GM21447 (cell line): Measurements from ENCODE around the gene DNTT.

ENCODE experiments used
- ATAC-seq: cut with Tn5 transposase; IDR thresholded peaks from one replicate; pipeline ENCODE4 v1.9.1; 2021; ENCODE audit not compliant: unreplicated experiment

DNTT gene

GRCh38 chr10:96275685-96276418, 28.4 kb upstream of the DNTT start:
- no peak for ATAC-seq

DNA sequence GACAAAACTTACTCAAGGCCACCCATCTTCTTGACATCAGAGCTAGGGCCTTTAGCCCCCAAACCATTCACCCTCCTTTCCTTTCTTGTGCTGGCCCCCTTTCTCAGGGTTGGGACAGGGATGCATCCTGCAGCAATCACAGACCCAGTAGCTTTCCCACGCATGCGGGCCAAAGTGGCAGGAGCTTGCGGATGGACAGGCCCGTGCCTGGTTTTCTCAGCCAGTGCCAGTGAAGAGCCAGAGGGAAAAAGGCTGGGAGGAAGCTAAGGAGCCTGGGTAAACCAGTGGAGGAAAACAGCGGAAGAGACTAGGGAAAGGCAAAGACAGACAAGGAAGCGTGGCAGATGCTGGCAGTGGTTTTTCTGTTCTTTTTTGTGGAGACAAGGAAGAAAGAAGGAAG, 27.8 kb upstream of the DNTT start:
- ATAC-seq = no peak

GRCh38 chr10:96276831-96277230, 27.4 kb upstream of the DNTT start:
- ATAC-seq = no peak

GRCh38 chr10:96279191-96279641, 25.0 kb upstream of the DNTT start:
- no peak for ATAC-seq

DNA sequence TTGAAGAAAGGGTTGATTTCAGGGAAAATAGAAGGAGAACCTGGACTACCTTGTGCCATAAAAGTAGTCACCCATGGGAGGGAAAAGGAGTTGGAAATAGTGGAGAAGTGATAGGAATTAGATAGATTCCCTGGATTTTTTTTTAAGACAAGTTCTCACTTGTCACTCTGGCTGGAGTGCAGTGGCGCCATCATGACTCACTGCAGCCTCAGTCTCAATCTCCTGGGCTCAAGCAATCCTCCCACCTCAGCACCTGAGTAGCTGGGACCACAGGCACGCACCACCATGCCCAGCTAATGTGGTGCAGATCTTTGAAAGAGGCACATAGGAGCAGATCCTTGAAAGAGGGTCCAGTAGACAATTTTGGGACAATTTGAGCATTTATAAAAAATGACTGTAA, 23.4 kb upstream of the DNTT start:
- ATAC-seq = no peak

GRCh38 chr10:96281444-96282029, 22.7 kb upstream of the DNTT start:
- no peak for ATAC-seq

DNA sequence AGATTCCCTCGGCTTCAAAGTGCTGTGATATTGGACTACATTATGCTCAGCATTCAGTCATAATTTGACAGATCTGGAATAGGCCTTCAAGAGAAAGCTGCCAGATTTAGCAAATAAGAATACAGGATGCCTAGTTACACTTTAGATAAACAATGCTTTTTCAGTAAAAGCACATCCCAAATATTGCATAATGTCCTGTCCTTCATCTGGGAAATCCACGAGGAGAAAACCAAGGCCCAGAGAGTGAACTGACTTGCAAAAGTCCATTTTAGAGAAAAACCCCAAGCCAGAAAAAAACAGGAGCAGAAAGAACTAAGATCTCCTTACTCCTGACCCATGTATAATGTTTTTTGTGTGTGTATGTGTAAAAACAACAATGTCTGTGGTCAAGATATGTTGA, 20.9 kb upstream of the DNTT start:
- no peak for ATAC-seq

- ATAC-seq = no peak
Measured at GRCh38 chr10:96283756-96284155, 20.5 kb upstream of the DNTT start.

GRCh38 chr10:96285331-96285752, 18.9 kb upstream of the DNTT start:
- no peak for ATAC-seq

DNA sequence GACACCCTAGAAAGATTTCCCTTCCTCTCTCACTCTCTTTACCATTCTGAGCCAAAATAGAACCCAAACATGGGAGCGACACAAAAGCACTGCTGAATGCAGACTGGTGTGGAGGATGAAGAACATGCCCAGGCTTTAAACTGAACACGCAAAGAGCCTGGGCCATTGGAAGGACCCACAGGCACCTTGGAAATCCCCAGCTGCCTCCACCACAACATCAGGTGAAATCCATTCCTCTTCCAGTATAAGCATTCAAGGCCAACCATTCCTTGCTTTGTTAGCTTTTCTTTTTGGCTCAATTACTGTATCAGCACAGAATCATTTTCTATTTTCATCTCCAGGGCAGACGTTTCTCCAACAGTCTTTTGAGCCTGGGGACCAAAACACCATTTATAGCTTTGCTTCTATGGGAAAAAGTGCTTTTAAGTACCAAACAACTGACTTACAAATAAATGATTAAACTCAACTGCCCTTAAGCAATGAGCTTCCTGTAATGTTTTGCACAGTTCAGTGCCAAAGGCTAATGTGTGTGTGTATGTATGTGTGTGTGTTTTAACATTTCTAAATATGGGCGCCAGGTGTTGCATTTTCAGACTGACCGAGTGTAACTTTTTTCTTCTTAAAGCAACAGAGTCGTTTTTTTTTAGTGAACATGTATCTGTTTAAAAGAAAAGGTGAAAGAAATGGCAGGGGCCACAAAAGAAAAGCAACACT, 16.7 kb upstream of the DNTT start:
- peak; percentile 54 for ATAC-seq

DNA sequence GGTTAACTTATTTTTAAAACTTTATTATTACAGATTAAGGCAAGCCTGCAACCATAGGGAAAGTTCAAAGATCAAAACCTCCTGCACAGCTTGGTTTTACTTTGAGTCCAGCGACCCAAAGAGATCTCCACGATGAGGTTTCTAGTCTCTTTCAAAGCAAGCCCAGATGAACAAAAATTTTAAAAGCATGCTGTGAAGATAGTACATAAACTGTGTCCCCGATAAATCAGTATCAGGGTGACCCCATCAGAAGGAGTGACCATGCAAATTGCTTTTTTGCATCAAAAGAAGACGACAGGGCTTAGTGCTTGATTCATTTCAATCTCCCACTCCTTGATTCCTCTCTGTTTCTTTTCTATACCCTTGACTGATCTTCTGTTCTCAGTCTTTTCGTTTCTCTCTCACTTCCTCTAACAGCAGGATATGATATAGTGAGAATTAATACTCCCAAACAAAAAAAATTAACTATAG, 16.0 kb upstream of the DNTT start:
- ATAC-seq = peak; percentile 62

- ATAC-seq = no peak
Measured at GRCh38 chr10:96289218-96289910, 14.9 kb upstream of the DNTT start.

DNA sequence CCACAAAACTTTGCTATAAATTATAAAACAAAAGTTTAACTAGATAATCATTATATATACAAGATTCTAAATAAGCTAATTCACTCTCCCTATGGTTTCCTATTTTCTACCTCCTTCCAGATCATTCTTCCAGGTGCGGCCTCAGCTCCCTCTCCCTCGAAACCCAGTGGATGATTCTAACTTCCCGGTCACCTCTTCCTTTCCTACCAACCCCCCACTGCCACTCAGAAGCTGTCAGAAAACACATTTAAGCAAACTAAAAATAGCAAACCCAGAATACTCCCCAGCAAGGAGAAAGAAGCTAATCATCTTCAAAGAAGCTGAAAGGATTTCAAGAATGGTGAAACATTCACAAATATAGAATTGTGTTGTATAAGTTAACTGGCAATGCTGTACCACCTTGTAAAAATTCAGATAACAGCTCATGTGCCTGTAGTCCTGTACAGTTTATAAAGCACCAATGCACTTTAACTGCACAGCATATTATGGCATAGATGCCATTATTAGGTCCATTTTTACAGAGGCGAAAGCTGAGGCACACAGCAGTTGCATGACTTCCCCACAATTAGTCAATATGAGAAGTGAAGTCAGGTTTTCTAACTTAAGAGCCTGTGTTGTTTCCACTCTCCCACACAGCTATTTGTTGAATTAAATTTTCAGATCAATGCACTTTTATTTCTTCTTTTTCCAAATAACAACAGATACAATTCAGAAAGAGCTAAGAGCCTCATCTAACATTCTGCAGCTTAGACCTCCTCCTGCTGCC, 13.7 kb upstream of the DNTT start:
- peak; percentile 26 for ATAC-seq

- peak; percentile 55 for ATAC-seq
Measured at GRCh38 chr10:96292971-96293920, 11.0 kb upstream of the DNTT start.

DNA sequence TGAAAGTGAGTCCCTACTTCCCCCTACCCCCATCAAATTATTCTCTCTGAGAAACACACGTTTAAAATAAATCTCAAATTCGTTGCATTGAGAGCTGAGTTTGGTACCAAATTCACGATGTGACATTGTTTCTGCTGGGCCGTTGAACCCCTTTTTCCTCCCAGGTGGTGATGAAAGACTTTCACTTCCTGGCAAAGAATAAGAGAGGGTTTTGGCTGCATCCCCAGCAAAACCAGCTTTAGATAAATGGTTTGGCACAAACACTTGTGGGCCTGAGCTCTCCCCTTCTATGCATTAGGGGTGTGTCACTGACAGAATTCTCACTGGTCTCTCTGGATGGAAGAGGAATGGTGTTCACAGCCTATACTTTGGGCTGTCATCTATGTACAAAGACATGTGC, 8.8 kb upstream of the DNTT start:
- ATAC-seq = no peak

GRCh38 chr10:96297486-96297885, 6.7 kb upstream of the DNTT start:
- no peak for ATAC-seq

GRCh38 chr10:96298362-96298761, 5.9 kb upstream of the DNTT start:
- no peak for ATAC-seq

GRCh38 chr10:96299383-96299782, 4.9 kb upstream of the DNTT start:
- no peak for ATAC-seq

DNA sequence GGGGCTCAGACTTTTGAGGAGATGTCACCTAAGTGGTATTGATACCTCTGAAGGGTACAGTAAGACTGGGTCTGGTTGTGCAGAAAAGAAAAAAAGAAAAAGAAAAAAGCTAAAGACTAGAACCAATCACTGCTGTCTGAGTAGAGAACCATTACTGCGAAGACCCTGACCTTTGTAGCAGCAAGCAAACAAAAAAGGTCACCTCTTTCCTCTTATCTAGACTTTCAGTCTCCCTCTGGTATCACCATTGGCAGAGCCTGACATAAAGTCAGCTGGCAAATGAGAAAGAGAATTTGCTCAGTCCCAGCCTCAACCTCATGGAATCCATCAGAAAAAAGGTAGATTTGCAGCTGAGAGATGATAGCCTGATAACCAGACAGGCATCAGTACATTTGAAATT, 2.6 kb upstream of the DNTT start:
- no peak for ATAC-seq

- no peak for ATAC-seq
Measured at GRCh38 chr10:96305019-96305418, 785 bp downstream of the DNTT start.
